HepG2 (cell line): ENCODE data around the gene KRTAP10-2. TPM values are rescaled to one million over a fixed set of nuclear protein-coding genes. Genes with fewer than 3 reads are reported as not detected.

Experiments used
- AHR ChIP-seq: IDR thresholded peaks from 2 replicates; pipeline ENCODE4 v1.6.1; 2018; ENCODE audit warnings: missing genetic modification reagents, missing compliant biosample characterization
- JUND ChIP-seq: sonication (generic); formaldehyde crosslinking; IDR thresholded peaks from 2 replicates; pipeline ENCODE4 v1.8.0; 2022; ENCODE audit warnings: mild to moderate bottlenecking, missing genetic modification reagents
- MIXL1 ChIP-seq: IDR thresholded peaks from 2 replicates; pipeline ENCODE4 v1.6.1; 2016
- MTA1 ChIP-seq: sonication (generic); formaldehyde crosslinking; IDR thresholded peaks from 2 replicates; pipeline ENCODE4 v1.4.0; 2020; ENCODE audit warnings: missing genetic modification reagents, mild to moderate bottlenecking, borderline replicate concordance
- NCOA5 ChIP-seq: sonication (generic); formaldehyde crosslinking; IDR thresholded peaks from 2 replicates; pipeline ENCODE4 v1.4.0; 2020; ENCODE audit warnings: missing genetic modification reagents
- NONO ChIP-seq, 2 experiments: fragments of 450-650 bp in 1 of 2; sonication (generic) in 1 of 2; formaldehyde crosslinking in 1 of 2; IDR thresholded peaks in 1 of 2; conservative IDR thresholded peaks in 1 of 2; 2 replicates each; pipeline versions ENCODE4 v1.6.1 to v1.8.0; 2017 to 2022; ENCODE audit warnings: mild to moderate bottlenecking in 1 of 2, missing genetic modification reagents in 1 of 2, moderate library complexity in 1 of 2
- SALL1 ChIP-seq: sonication (generic); formaldehyde crosslinking; IDR thresholded peaks from 2 replicates; pipeline ENCODE4 v1.8.0; 2022; ENCODE audit warnings: mild to moderate bottlenecking, missing genetic modification reagents
- ZFX ChIP-seq: sonication (generic); formaldehyde crosslinking; IDR thresholded peaks from 2 replicates; pipeline ENCODE4 v1.4.0; 2020; ENCODE audit warnings: mild to moderate bottlenecking, low read depth, missing genetic modification reagents, moderate library complexity
- ZNF124 ChIP-seq: sonication (generic); formaldehyde crosslinking; IDR thresholded peaks from 2 replicates; pipeline ENCODE4 v1.4.0; 2020; ENCODE audit warnings: missing genetic modification reagents
- ZNF138 ChIP-seq: sonication (generic); formaldehyde crosslinking; IDR thresholded peaks from 2 replicates; pipeline ENCODE4 v1.5.0; 2020; ENCODE audit warnings: mild to moderate bottlenecking, low read depth, missing genetic modification reagents
- ZNF160 ChIP-seq: sonication (generic); formaldehyde crosslinking; IDR thresholded peaks from 2 replicates; pipeline ENCODE4 v1.8.0; 2022; ENCODE audit warnings: mild to moderate bottlenecking, inconsistent platforms, missing genetic modification reagents
- ZNF317 ChIP-seq: sonication (generic); formaldehyde crosslinking; IDR thresholded peaks from 2 replicates; pipeline ENCODE4 v1.5.0; 2020; ENCODE audit warnings: mild to moderate bottlenecking, missing genetic modification reagents
- ZNF383 ChIP-seq: sonication (generic); formaldehyde crosslinking; IDR thresholded peaks from 2 replicates; pipeline ENCODE4 v1.4.0; 2020; ENCODE audit warnings: missing genetic modification reagents, mild to moderate bottlenecking, borderline replicate concordance
- ZNF446 ChIP-seq: sonication (generic); formaldehyde crosslinking; IDR thresholded peaks from 2 replicates; pipeline ENCODE4 v1.5.0; 2020; ENCODE audit warnings: mild to moderate bottlenecking, missing genetic modification reagents
- ZNF782 ChIP-seq: sonication (generic); formaldehyde crosslinking; IDR thresholded peaks from 2 replicates; pipeline ENCODE4 v1.4.0; 2020; ENCODE audit warnings: missing genetic modification reagents, mild to moderate bottlenecking, borderline replicate concordance
- ZNF883 ChIP-seq: sonication (generic); formaldehyde crosslinking; IDR thresholded peaks from 2 replicates; pipeline ENCODE4 v1.5.1; 2020; ENCODE audit warnings: mild to moderate bottlenecking, missing genetic modification reagents; ENCODE audit errors: not compliant biosample characterization
- polyA plus RNA-seq, 8 experiments: library from polyadenylated mRNA; depleted of rRNA in 3 of 8; stranded (reverse) in 7 of 8; unstranded in 1 of 8; fragments of >200 nt; fragmentation: Illumina TruSeq in 4 of 8; extraction: Trizol in 4 of 8; gene quantifications; 2 replicates each; pipeline versions ENCODE4 v1.2.1 to v1.2.3, GENCODE V29; 2011 to 2016; ENCODE audit warnings: low read depth in 4 of 8, missing spikeins in 1 of 8, mixed read lengths in 1 of 8; ENCODE audit not compliant: insufficient read depth in 1 of 8
- total RNA-seq, 5 experiments: library from RNA; depleted of rRNA; stranded (reverse); fragments of >200 nt; fragmentation: Illumina TruSeq; extraction: Trizol; gene quantifications; 2 replicates each; pipeline ENCODE4 v1.2.3, GENCODE V29; 2016; ENCODE audit warnings: low read depth in 1 of 5
- TF ChIP-seq, protein P1 (sequence below), 2 experiments: sonication (generic) in 1 of 2; formaldehyde crosslinking in 1 of 2; IDR thresholded peaks; 2 replicates each; pipeline versions ENCODE4 v1.4.0 to v1.6.1; 2018 to 2020; ENCODE audit warnings: missing genetic modification reagents in 2 of 2, borderline replicate concordance in 1 of 2, low read depth in 1 of 2, mild to moderate bottlenecking in 1 of 2, missing biosample characterization in 1 of 2
- TF ChIP-seq, protein P2 (sequence below): sonication (generic); IDR thresholded peaks from 2 replicates; pipeline ENCODE4 v1.6.1; 2016; ENCODE audit warnings: low read depth, borderline replicate concordance
- TF ChIP-seq, protein P3 (sequence below): sonication (generic); formaldehyde crosslinking; IDR thresholded peaks from 2 replicates; pipeline ENCODE4 v1.4.0; 2020; ENCODE audit warnings: missing genetic modification reagents, borderline replicate concordance

The KRTAP10-2 gene
- total and polyA plus RNA-seq, 2 of the 13 experiments (the other 11 are each of a cell fraction or from before 2014, with no cell fraction given) = not detected

DNA sequence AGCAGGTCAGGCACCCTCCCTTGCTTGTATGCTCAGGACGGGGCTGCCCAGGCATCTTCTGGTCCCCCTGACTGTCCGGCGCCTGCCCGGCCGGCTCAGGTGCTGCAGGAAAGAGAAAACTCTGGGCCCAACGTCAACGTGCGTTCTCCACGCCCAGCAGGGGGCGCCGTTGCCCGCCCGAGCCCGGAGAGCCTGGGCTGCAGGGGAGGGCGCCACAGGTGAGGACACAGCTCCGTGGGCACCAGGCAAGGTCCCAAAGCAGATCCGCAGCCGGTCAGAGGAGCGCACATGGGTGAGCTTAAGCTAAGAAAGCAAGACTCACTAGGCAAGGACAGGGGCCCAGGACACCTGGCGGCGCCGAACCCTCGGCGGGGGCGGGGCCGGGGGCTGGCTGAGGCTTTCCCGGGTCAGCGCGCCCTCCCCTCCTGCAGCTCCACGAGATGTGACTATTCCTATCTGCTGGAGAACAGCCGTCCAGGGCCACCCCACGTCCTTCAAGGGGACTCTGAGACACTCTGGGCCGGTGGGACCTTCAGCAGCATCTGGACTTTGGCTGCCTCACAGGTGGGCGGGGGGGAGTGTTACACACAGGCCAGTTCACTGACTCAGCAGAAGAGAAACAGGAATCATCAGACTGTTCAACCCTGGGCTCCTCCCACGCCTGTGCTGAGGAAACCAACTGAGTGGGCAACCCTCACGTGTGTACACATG, 40.6 kb downstream of the KRTAP10-2 start (continued):
- TF ChIP-seq, protein P1, sequence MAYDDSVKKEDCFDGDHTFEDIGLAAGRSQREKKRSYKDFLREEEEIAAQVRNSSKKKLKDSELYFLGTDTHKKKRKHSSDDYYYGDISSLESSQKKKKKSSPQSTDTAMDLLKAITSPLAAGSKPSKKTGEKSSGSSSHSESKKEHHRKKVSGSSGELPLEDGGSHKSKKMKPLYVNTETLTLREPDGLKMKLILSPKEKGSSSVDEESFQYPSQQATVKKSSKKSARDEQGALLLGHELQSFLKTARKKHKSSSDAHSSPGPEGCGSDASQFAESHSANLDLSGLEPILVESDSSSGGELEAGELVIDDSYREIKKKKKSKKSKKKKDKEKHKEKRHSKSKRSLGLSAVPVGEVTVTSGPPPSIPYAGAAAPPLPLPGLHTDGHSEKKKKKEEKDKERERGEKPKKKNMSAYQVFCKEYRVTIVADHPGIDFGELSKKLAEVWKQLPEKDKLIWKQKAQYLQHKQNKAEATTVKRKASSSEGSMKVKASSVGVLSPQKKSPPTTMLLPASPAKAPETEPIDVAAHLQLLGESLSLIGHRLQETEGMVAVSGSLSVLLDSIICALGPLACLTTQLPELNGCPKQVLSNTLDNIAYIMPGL (CRISPR knock-in tag; IDR thresholded peaks at IDR 0.05; ENCODE audit: borderline replicate concordance in 1 of 2, low read depth in 1 of 2) = peak; percentile 57 to 58; a peak in 2 of 4 replicates
- no peak for TF ChIP-seq ZNF138 (CRISPR knock-in tag)
- TF ChIP-seq, protein P2, sequence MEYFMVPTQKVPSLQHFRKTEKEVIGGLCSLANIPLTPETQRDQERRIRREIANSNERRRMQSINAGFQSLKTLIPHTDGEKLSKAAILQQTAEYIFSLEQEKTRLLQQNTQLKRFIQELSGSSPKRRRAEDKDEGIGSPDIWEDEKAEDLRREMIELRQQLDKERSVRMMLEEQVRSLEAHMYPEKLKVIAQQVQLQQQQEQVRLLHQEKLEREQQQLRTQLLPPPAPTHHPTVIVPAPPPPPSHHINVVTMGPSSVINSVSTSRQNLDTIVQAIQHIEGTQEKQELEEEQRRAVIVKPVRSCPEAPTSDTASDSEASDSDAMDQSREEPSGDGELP = peak; percentile 70; the same call in 1 of the 2 replicates
- TF ChIP-seq MTA1 = peak; percentile 61; the same call in 1 of the 2 replicates
- 0 out of 2 replicates have a peak, but pooled peaks have one; percentile 54 for TF ChIP-seq AHR
- TF ChIP-seq ZNF383 (CRISPR knock-in tag) = no peak
- TF ChIP-seq, protein P3, sequence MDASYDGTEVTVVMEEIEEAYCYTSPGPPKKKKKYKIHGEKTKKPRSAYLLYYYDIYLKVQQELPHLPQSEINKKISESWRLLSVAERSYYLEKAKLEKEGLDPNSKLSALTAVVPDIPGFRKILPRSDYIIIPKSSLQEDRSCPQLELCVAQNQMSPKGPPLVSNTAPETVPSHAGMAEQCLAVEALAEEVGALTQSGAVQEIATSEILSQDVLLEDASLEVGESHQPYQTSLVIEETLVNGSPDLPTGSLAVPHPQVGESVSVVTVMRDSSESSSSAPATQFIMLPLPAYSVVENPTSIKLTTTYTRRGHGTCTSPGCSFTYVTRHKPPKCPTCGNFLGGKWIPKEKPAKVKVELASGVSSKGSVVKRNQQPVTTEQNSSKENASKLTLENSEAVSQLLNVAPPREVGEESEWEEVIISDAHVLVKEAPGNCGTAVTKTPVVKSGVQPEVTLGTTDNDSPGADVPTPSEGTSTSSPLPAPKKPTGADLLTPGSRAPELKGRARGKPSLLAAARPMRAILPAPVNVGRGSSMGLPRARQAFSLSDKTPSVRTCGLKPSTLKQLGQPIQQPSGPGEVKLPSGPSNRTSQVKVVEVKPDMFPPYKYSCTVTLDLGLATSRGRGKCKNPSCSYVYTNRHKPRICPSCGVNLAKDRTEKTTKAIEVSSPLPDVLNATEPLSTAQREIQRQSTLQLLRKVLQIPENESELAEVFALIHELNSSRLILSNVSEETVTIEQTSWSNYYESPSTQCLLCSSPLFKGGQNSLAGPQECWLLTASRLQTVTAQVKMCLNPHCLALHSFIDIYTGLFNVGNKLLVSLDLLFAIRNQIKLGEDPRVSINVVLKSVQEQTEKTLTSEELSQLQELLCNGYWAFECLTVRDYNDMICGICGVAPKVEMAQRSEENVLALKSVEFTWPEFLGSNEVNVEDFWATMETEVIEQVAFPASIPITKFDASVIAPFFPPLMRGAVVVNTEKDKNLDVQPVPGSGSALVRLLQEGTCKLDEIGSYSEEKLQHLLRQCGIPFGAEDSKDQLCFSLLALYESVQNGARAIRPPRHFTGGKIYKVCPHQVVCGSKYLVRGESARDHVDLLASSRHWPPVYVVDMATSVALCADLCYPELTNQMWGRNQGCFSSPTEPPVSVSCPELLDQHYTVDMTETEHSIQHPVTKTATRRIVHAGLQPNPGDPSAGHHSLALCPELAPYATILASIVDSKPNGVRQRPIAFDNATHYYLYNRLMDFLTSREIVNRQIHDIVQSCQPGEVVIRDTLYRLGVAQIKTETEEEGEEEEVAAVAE = no peak
- peak; percentile 48; the same call in 1 of the 2 replicates for TF ChIP-seq ZNF317 (CRISPR knock-in tag)
- no peak for TF ChIP-seq ZNF124
- no peak for TF ChIP-seq NCOA5
- TF ChIP-seq SALL1 (CRISPR knock-in tag) = 0 out of 2 replicates have a peak, but pooled peaks have one; percentile 40
- TF ChIP-seq ZNF883 (CRISPR knock-in tag) = peak; percentile 32
- no peak for TF ChIP-seq NONO (IDR thresholded peaks at IDR 0.05)
- TF ChIP-seq NONO (CRISPR knock-in tag; conservative IDR thresholded peaks at IDR 0.05) = peak; percentile 78
- 0 out of 2 replicates have a peak, but pooled peaks have one; percentile 57 for TF ChIP-seq ZNF160 (CRISPR knock-in tag)
- TF ChIP-seq ZFX (CRISPR knock-in tag) = peak; percentile 66
- peak; percentile 78; the same call in 1 of the 2 replicates for TF ChIP-seq ZNF782
- TF ChIP-seq ZNF446 = 0 out of 2 replicates have a peak, but pooled peaks have one; percentile 80
- TF ChIP-seq MIXL1 (CRISPR knock-in tag) = no peak
- TF ChIP-seq JUND = peak; percentile 46; the same call in 1 of the 2 replicates
